COR-L47 (cell line): ENCODE measurements around the gene SH3GLB2.
A peak's percentile ranks its signal among the peaks of the same experiment; 100 is the strongest.
"Not testable (repeated sequence)": the region's sequence is repeated elsewhere in the genome, so short reads cannot be mapped to it uniquely, and the experiment has no call there.

Experiments used
- DNase-seq: peaks from one replicate; lab custom pipeline; 2025; lab: John Stamatoyannopoulos, UW

SH3GLB2 gene

GRCh38 chr9:128998462-128998861 lies 29.7 kb downstream of the SH3GLB2 start:
- no peak for DNase-seq

GRCh38 chr9:128995791-128996190 lies 32.3 kb downstream of the SH3GLB2 start:
- peak; percentile 25 for DNase-seq

GRCh38 chr9:128992995-128993394 lies 35.1 kb downstream of the SH3GLB2 start:
- DNase-seq = no peak

- DNase-seq = no peak
Observed at GRCh38 chr9:128987805-128988204, 40.3 kb downstream of the SH3GLB2 start.

GRCh38 chr9:128986671-128987070 lies 41.5 kb downstream of the SH3GLB2 start:
- no peak for DNase-seq

GRCh38 chr9:128983536-128983935 lies 44.6 kb downstream of the SH3GLB2 start:
- no peak for DNase-seq

GRCh38 chr9:128979111-128979510 lies 49.0 kb downstream of the SH3GLB2 start:
- no peak for DNase-seq

- no peak for DNase-seq
Observed at GRCh38 chr9:128972956-128973355, 55.2 kb downstream of the SH3GLB2 start.

GRCh38 chr9:128969491-128969890 lies 58.6 kb downstream of the SH3GLB2 start:
- DNase-seq = no peak

- not testable (repeated sequence) for DNase-seq
Observed at GRCh38 chr9:128961403-128961802, 66.7 kb downstream of the SH3GLB2 start.
